ENCODE data around the gene ZBTB38.

The ZBTB38 gene

GRCh38 chr3:141368925-141369794 is 856 bp downstream of the ZBTB38 start:
- DNase-seq (ENCODE audit: low read depth) = peak; percentile 69

GRCh38 chr3:141370065-141370533 is 1.8 kb downstream of the ZBTB38 start:
- DNase-seq (ENCODE audit: low read depth) = peak; percentile 82

- no peak for DNase-seq (ENCODE audit: low read depth)
Measured at GRCh38 chr3:141371882-141372281, 3.6 kb downstream of the ZBTB38 start.

- DNase-seq (ENCODE audit: low read depth) = no peak
Measured at GRCh38 chr3:141372656-141373055, 4.4 kb downstream of the ZBTB38 start.

- DNase-seq (ENCODE audit: low read depth) = no peak
Measured at GRCh38 chr3:141373232-141373631, 4.9 kb downstream of the ZBTB38 start.

GRCh38 chr3:141373768-141374526 is 5.6 kb downstream of the ZBTB38 start:
- peak; percentile 81 for DNase-seq (ENCODE audit: low read depth)

GRCh38 chr3:141375381-141376301 is 7.3 kb downstream of the ZBTB38 start:
- DNase-seq (ENCODE audit: low read depth) = no peak

GRCh38 chr3:141377377-141377776 is 9.1 kb downstream of the ZBTB38 start:
- DNase-seq (ENCODE audit: low read depth) = no peak

- DNase-seq (ENCODE audit: low read depth) = no peak
Measured at GRCh38 chr3:141378556-141378955, 10.3 kb downstream of the ZBTB38 start.

- no peak for DNase-seq (ENCODE audit: low read depth)
Measured at GRCh38 chr3:141379250-141379966, 11.1 kb downstream of the ZBTB38 start.

GRCh38 chr3:141380279-141380678 is 12.0 kb downstream of the ZBTB38 start:
- DNase-seq (ENCODE audit: low read depth) = no peak

- DNase-seq (ENCODE audit: low read depth) = no peak
Measured at GRCh38 chr3:141380987-141381386, 12.7 kb downstream of the ZBTB38 start.

GRCh38 chr3:141382571-141382970 is 14.3 kb downstream of the ZBTB38 start:
- peak; percentile 22 for DNase-seq (ENCODE audit: low read depth)

GRCh38 chr3:141383555-141384129 is 15.3 kb downstream of the ZBTB38 start:
- peak; percentile 41 for DNase-seq (ENCODE audit: low read depth)

- peak; percentile 49 for DNase-seq (ENCODE audit: low read depth)
Measured at GRCh38 chr3:141384157-141384556, 15.9 kb downstream of the ZBTB38 start.

- no peak for DNase-seq (ENCODE audit: low read depth)
Measured at GRCh38 chr3:141384575-141384974, 16.3 kb downstream of the ZBTB38 start.

GRCh38 chr3:141385406-141386125 is 17.3 kb downstream of the ZBTB38 start:
- DNase-seq (ENCODE audit: low read depth) = no peak

- DNase-seq (ENCODE audit: low read depth) = no peak
Measured at GRCh38 chr3:141386126-141386488, 17.8 kb downstream of the ZBTB38 start.

GRCh38 chr3:141386611-141387111 is 18.4 kb downstream of the ZBTB38 start:
- DNase-seq (ENCODE audit: low read depth) = no peak

GRCh38 chr3:141387516-141387915 is 19.2 kb downstream of the ZBTB38 start:
- DNase-seq (ENCODE audit: low read depth) = no peak
